Measurements from ENCODE around the gene DERL3.

- no peak for TF ChIP-seq CTCF (IDR thresholded peaks at IDR 0.05)
- TF ChIP-seq EZH2 (IDR thresholded peaks at IDR 0.05): no peak
Observed at GRCh38 chr22:23787600-23787896, 51.3 kb downstream of the DERL3 start.
